ENCODE measurements around the gene CACNA1C. TPM values are rescaled to one million over a fixed set of nuclear protein-coding genes. Genes with fewer than 3 reads are reported as not detected.

CACNA1C gene
- total RNA-seq, 3 donors from 2014 or later: 2.6 to 11.8 (median 9.5) TPM

DNA sequence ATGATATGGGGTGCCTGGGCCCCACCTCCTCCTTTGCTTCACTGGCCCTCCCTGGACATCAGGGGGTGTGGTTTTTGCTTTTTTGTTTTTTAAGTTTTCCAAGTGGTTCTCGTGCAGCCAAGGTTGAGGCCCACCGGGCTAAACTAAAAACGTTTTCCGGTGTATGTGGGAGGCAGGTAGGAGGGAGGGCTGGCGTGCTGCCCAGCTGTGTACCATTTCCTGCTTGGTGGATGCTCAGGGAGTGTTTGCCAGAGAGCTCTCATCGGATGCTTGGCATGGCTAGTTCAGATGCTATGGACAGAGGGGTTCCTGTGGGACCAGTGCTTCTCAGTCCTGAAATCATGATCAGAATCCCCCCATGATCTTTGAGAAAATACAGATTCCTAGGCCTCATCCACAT is 246.4 kb downstream of the CACNA1C start:
- Histone ChIP-seq H3K36me3 (no peaks in the 10 kb centered on the region), H3K27ac (no peak overlapping the region), H3K4me1 (peaks cover 3 to 7% of the 10 kb centered on the region in 2 donors), H3K27me3 (no peaks in the 10 kb centered on the region), H3K4me3 (no peak overlapping the region), H3K9me3 (no peaks in the 10 kb centered on the region)
- intact Hi-C loops (cut with DNase I; ENCODE audit: low total_unique reads): no loop called here
- TF ChIP-seq POLR2AphosphoS5 (IDR thresholded peaks at IDR 0.05) (no peak), POLR2A (IDR thresholded peaks at IDR 0.05) (no peak)
- TF ChIP-seq, protein P1, sequence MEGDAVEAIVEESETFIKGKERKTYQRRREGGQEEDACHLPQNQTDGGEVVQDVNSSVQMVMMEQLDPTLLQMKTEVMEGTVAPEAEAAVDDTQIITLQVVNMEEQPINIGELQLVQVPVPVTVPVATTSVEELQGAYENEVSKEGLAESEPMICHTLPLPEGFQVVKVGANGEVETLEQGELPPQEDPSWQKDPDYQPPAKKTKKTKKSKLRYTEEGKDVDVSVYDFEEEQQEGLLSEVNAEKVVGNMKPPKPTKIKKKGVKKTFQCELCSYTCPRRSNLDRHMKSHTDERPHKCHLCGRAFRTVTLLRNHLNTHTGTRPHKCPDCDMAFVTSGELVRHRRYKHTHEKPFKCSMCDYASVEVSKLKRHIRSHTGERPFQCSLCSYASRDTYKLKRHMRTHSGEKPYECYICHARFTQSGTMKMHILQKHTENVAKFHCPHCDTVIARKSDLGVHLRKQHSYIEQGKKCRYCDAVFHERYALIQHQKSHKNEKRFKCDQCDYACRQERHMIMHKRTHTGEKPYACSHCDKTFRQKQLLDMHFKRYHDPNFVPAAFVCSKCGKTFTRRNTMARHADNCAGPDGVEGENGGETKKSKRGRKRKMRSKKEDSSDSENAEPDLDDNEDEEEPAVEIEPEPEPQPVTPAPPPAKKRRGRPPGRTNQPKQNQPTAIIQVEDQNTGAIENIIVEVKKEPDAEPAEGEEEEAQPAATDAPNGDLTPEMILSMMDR (IDR thresholded peaks at IDR 0.05): no peak
- DNase-seq (ENCODE audit: low spot score in 2 of 2): peak in 1 of 2 donors; percentile 39

DNA sequence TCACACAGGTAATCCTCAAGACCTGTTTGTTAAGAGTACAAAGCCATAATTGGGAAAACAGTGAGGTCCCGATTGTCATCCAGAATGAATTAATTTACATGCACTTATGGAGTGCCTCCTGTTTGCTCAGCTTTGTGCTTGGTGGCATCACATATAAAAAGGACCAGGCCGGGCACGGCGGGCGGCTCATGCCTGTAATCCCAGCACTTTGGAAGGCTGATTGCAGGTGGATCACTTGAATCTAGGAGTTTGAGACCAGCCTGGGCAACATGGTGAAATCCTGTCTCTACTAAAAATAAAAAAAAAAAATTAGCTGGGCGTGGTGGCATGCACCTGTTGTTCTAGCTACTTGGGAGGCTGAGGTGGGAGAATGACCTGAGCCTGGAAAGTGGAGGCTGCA is 247.4 kb downstream of the CACNA1C start:
- Histone ChIP-seq H3K4me1 (peaks cover 3 to 7% of the 10 kb centered on the region in 2 donors), H3K36me3 (no peaks in the 10 kb centered on the region), H3K27me3 (no peaks in the 10 kb centered on the region), H3K9me3 (no peaks in the 10 kb centered on the region), H3K27ac (no peak overlapping the region), H3K4me3 (no peak overlapping the region)
- intact Hi-C loops (cut with DNase I; ENCODE audit: low total_unique reads): no loop called here
- TF ChIP-seq, protein P1 (IDR thresholded peaks at IDR 0.05): no peak
- no peak for TF ChIP-seq POLR2AphosphoS5 (IDR thresholded peaks at IDR 0.05)
- no peak for TF ChIP-seq POLR2A (IDR thresholded peaks at IDR 0.05)
- no peak for DNase-seq (ENCODE audit: low spot score in 2 of 2)

DNA sequence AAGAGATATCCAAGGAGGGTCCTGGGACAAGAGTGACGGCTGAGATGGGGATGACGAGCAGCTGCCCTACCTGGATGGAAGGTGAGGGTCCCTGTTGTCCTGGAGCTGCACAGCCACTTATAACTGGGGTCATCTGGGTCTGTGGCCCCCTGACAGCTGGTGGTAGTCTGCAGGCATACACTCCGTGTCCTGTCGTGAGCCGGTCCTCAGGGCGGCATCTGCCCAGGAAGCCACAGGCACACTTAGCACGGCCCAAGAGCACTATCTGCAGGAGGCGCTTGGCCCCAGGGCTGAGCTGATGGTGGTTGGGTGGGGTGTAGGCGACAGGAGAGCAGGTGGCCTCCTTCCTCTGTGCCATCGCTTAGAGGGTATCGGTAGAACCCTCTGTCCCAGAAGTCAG is 248.1 kb downstream of the CACNA1C start:
- no peaks in the 10 kb centered on the region for H3K9me3 ChIP-seq
- no peak for DNase-seq (ENCODE audit: low spot score in 2 of 2)
- H3K4me3 ChIP-seq: no peak overlapping the region
- H3K4me1 ChIP-seq: peaks cover 3 to 7% of the 10 kb centered on the region in 2 donors
- no peaks in the 10 kb centered on the region for H3K27me3 ChIP-seq
- intact Hi-C loops (cut with DNase I; ENCODE audit: low total_unique reads): no loop called here
- TF ChIP-seq POLR2A (IDR thresholded peaks at IDR 0.05): no peak
- TF ChIP-seq, protein P1 (IDR thresholded peaks at IDR 0.05): no peak
- no peak for TF ChIP-seq POLR2AphosphoS5 (IDR thresholded peaks at IDR 0.05)
- H3K27ac ChIP-seq: peak overlapping the region in 1 of 2 donors; percentile 80
- H3K36me3 ChIP-seq: no peaks in the 10 kb centered on the region

DNA sequence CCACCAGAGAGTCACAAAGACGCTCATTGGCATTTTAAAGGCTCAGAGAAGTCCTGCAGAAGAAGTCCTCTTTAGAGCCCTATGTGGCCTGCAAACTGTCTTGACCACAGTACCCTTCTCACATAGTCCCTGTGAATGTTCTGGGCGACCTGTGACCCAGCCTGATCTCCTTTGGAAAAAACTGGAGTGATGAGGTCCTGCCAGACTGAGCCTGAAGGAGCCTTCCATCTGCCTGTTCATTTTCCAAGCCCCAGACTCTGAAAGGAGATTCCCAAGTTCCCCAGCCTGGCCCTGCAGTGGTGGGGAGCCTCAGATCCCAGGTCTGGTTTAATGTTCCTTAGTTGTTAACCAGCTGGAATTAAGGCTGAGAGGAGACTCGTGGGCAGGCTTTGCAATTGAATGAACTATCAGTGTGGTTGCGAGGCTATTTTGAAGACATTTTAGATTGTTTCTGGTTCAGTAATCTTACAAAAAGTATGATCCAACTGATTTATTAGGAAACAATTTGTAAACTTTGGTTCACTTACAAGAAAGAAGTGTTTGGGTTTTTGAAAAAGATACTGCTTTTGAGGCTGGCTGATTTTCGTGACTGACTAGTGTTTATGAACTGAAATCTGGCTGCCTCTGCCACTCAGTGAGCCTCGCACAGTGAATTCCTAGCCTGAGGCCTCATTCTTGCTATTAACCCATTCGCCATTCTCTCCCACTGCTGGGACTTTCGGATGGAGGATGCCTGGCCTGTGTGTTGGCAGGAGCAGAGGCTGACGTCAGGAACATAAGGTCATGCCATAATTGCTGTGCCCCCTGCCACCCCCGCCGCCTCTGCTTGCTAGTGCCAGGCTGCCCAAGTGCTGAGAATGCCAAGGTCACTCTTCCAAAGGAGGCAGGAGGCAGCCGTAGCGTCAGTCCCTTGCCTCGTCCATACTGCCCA is 249.0 kb downstream of the CACNA1C start:
- DNase-seq (ENCODE audit: low spot score in 2 of 2): no peak
- Histone ChIP-seq H3K4me3 (peak overlapping the region in 1 of 3 donors; percentile 25), H3K27ac (peak overlapping the region; percentile 17 to 80), H3K36me3 (no peaks in the 10 kb centered on the region), H3K27me3 (no peaks in the 10 kb centered on the region), H3K9me3 (no peaks in the 10 kb centered on the region), H3K4me1 (peaks cover 3 to 7% of the 10 kb centered on the region in 2 donors)
- TF ChIP-seq POLR2A (IDR thresholded peaks at IDR 0.05) (no peak), POLR2AphosphoS5 (IDR thresholded peaks at IDR 0.05) (peak in 1 of 3 donors; percentile 48)
- intact Hi-C loops (cut with DNase I; ENCODE audit: low total_unique reads): no loop called here

DNA sequence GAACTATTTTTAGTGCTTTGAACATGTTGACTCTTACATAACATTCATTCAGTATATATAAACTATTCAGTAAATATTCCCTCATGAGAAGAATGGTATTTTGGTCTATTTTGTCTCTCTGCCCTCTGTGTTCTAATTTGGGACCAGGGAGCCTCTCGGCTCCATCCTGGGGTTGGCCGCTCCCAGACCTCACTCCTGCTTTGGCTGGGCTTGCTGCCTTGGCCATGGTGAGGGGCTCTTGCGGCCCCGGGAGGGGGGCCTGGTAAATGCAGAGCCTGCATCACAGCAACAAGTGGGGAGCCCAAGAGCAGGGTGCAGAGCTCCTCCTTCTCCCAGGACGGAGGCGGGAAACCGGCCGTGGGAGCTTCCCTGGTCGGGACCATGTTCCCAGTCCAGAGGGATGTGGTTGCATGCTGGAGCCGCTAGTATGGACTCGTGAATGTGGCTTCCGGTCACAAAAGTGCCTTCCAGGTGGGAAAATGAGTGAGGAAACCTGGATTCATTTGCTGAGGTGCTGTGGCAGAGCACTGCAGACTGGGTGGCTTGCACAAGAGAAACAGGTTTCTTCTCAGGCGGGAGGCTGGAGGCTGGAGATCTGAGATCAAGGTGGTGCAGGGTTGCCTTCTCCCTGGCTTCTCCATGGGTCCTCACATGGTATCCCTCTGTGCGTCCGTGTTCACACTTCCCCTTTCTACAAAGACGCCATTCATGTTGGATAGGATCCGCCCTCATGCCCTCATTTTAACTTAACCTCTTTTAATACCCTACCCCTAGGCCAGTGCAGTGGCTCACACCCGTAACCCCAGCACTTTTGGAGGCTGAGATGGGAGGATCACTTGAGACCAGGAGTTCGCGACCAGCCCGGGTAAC is 250.2 kb downstream of the CACNA1C start:
- H3K27ac ChIP-seq: peak overlapping the region in 1 of 2 donors; percentile 80
- no peaks in the 10 kb centered on the region for H3K27me3 ChIP-seq
- H3K36me3 ChIP-seq: no peaks in the 10 kb centered on the region
- TF ChIP-seq, protein P1 (IDR thresholded peaks at IDR 0.05): no peak
- TF ChIP-seq POLR2AphosphoS5 (IDR thresholded peaks at IDR 0.05): no peak
- no peak for TF ChIP-seq POLR2A (IDR thresholded peaks at IDR 0.05)
- no peaks in the 10 kb centered on the region for H3K9me3 ChIP-seq
- intact Hi-C loops (cut with DNase I; ENCODE audit: low total_unique reads): no loop called here
- no peak overlapping the region for H3K4me3 ChIP-seq
- no peak for DNase-seq (ENCODE audit: low spot score in 2 of 2)
- H3K4me1 ChIP-seq: peaks cover 3 to 7% of the 10 kb centered on the region in 2 donors
